Lower lobe of right lung (tissue), 2 donors: Measurements from ENCODE around the gene DXO. TPM values are rescaled to one million over a fixed set of nuclear protein-coding genes. Genes with fewer than 3 reads are reported as not detected.
"Not testable (repeated sequence)": the region's sequence is repeated elsewhere in the genome, so short reads cannot be mapped to it uniquely, and the experiment has no call there.

Experiments used
- ATAC-seq, 2 donors: fragments of 200-7000 bp; cut with Tn5 transposase; one replicate each; pipeline ENCODE4 v1.9.1; 2020 to 2022; ENCODE audit warnings: mild to moderate bottlenecking in 2 of 2, moderate library complexity in 2 of 2
- DNase-seq: peaks from one replicate; pipeline ENCODE4 v3.0.0-alpha.2; 2020
- H3K27ac ChIP-seq: fragments of 200-600 bp; one replicate; pipeline ENCODE4 v1.8.0; 2022
- H3K27me3 ChIP-seq: fragments of 200-600 bp; one replicate; pipeline ENCODE4 v1.8.0; 2022; ENCODE audit warnings: low read depth
- H3K36me3 ChIP-seq: fragments of 200-600 bp; one replicate; pipeline ENCODE4 v1.8.0; 2022; ENCODE audit warnings: mild to moderate bottlenecking
- H3K4me1 ChIP-seq: fragments of 200-600 bp; one replicate; pipeline ENCODE4 v1.8.0; 2022
- H3K4me3 ChIP-seq: fragments of 200-600 bp; one replicate; pipeline ENCODE4 v1.8.0; 2022; ENCODE audit warnings: mild to moderate bottlenecking
- H3K9me3 ChIP-seq: fragments of 200-600 bp; one replicate; pipeline ENCODE4 v1.8.0; 2022
- intact Hi-C: fragments of 100-400 bp; cut with DNase I; formaldehyde crosslinking; loops from one replicate; pipeline ENCODE4 v1.11.0; 2022
- total RNA-seq: library from RNA; stranded (reverse); fragmentation: NEBNext Ultra II Directional; extraction: Animal tissue kit (Norgen Biotek cat#: 25700); gene quantifications from one replicate; pipeline ENCODE4 v1.2.1, GENCODE V29; 2021
- TF ChIP-seq, protein P1 (sequence below): fragments of 200-600 bp; IDR thresholded peaks from one replicate; pipeline ENCODE4 v1.8.0; 2022; ENCODE audit warnings: antibody characterized with exemption, mild to moderate bottlenecking
- donor health status: DM: no; HTN: yes; CAD: no; lungs with severe emphysema.

The DXO gene
- total RNA-seq, 1 donor from 2014 or later = 16.5 TPM

DNA sequence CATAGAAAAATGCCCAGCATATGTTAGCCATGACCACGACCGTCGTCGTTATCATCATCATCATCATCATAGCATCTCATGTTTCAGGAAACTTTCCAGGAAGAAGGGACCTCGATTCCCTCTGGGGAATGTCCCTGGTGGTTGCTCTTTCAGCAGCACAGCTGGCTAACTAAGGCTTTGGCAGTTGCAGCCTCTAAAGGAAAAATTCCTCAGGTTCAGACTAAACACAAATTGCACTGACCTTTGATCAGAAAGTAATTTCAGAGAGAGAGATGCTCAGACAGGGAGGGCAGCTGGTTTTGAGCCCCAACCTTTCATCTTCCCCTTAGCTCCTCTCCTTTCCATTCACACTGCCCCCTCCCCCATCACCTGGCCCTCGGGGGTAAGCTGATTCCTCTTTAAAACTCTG is 31.7 kb downstream of the DXO start:
- Histone ChIP-seq H3K9me3 (no peaks in the 10 kb centered on the region), H3K4me3 (no peak overlapping the region), H3K4me1 (peaks cover 7% of the 10 kb centered on the region), H3K36me3 (peaks cover 47% of the 10 kb centered on the region), H3K27ac (no peak overlapping the region), H3K27me3 (no peaks in the 10 kb centered on the region)
- intact Hi-C loops = no loop called here
- DNase-seq (no peak), ATAC-seq (no peak)
- TF ChIP-seq, protein P1, sequence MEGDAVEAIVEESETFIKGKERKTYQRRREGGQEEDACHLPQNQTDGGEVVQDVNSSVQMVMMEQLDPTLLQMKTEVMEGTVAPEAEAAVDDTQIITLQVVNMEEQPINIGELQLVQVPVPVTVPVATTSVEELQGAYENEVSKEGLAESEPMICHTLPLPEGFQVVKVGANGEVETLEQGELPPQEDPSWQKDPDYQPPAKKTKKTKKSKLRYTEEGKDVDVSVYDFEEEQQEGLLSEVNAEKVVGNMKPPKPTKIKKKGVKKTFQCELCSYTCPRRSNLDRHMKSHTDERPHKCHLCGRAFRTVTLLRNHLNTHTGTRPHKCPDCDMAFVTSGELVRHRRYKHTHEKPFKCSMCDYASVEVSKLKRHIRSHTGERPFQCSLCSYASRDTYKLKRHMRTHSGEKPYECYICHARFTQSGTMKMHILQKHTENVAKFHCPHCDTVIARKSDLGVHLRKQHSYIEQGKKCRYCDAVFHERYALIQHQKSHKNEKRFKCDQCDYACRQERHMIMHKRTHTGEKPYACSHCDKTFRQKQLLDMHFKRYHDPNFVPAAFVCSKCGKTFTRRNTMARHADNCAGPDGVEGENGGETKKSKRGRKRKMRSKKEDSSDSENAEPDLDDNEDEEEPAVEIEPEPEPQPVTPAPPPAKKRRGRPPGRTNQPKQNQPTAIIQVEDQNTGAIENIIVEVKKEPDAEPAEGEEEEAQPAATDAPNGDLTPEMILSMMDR = no peak

DNA sequence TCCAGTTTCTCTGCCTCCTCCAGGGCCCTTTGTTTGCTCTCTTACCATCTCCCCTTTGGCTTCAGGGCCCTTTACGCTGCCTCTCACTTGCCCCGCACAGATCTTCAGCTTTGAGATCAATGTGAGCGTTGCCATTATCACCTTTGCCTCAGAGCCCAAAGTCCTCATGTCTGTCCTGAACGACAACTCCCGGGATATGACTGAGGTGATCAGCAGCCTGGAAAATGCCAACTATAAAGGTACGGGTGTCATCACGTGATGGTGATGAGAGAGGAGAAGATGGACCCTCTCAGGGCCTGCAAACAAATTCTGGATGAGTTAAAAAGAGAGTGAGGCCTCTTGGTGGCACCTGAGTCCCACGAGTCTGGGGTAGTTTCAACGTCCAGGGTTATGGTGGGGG is 36.1 kb downstream of the DXO start:
- intact Hi-C loops = no loop called here
- no peaks in the 10 kb centered on the region for H3K27me3 ChIP-seq
- no peak overlapping the region for H3K4me3 ChIP-seq
- H3K36me3 ChIP-seq = peaks cover 24% of the 10 kb centered on the region
- H3K27ac ChIP-seq = no peak overlapping the region
- no peak for ATAC-seq
- H3K9me3 ChIP-seq = no peaks in the 10 kb centered on the region
- no peaks in the 10 kb centered on the region for H3K4me1 ChIP-seq
- TF ChIP-seq, protein P1 = no peak
- DNase-seq = no peak

DNA sequence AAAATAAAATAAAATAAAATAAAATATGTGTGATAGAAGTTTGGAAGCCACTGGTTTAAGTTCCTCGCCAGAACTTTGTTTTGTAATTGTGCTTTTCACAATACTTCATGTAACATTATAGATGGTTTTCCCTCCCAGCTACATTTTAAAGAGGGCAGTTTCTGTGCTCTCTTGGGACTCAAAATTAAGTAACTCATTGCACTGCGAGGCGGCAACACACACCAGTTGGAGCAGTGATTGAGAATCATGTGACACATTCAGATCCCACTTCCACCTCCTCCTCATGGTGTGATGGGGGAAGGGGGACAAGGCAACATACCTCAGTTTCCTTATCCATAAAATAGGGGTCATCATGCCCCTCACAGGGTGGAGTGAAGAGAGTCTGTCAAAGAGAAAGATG is 36.9 kb downstream of the DXO start:
- Histone ChIP-seq H3K27ac (no peak overlapping the region), H3K4me3 (no peak overlapping the region), H3K36me3 (peaks cover 16% of the 10 kb centered on the region), H3K9me3 (no peaks in the 10 kb centered on the region), H3K27me3 (no peaks in the 10 kb centered on the region), H3K4me1 (no peaks in the 10 kb centered on the region)
- intact Hi-C loops = no loop called here
- TF ChIP-seq, protein P1 = no peak
- DNase-seq = no peak
- no peak for ATAC-seq

DNA sequence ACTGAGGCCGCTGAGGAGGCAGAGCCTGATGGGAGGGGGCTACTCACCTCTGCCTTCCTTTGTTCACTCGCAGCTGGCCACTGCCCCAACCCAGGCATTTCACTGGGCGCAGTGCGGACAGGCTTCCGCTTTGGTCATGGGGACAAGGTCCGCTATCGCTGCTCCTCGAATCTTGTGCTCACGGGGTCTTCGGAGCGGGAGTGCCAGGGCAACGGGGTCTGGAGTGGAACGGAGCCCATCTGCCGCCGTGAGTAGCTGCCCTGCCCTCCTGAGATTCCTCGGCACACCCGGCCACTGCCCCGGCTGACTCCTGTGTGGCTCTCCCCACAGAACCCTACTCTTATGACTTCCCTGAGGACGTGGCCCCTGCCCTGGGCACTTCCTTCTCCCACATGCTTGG is 38.4 kb downstream of the DXO start:
- TF ChIP-seq, protein P1 = no peak
- no peak for DNase-seq
- peak in 1 of 2 donors; percentile 10 for ATAC-seq
- no peak overlapping the region for H3K4me3 ChIP-seq
- H3K4me1 ChIP-seq = peaks cover 3% of the 10 kb centered on the region
- intact Hi-C loops = no loop called here
- H3K36me3 ChIP-seq = peaks cover 2% of the 10 kb centered on the region
- H3K9me3 ChIP-seq = no peaks in the 10 kb centered on the region
- no peaks in the 10 kb centered on the region for H3K27me3 ChIP-seq
- no peak overlapping the region for H3K27ac ChIP-seq

DNA sequence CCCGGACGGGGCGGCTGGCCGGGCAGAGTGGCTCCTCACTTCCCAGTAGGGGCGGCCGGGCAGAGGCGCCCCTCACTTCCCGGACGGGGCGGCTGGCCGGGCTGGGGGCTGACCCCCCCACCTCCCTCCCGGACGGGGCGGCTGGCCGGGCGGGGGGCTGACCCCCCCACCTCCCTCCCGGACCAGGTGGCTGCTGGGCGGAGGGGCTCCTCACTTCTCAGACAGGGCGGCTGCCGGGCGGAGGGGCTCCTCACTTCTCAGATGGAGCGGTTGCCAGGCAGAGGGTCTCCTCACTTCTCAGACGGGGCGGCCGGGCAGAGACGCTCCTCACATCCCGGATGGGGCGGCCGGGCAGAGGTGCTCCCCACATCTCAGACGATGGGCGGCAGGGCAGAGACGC is 39.8 kb downstream of the DXO start:
- intact Hi-C loops, H3K9me3 ChIP-seq, H3K4me3 ChIP-seq, H3K36me3 ChIP-seq, H3K27ac ChIP-seq, ATAC-seq, H3K27me3 ChIP-seq, DNase-seq: not testable (repeated sequence)
- peaks cover 11% of the 10 kb centered on the region for H3K4me1 ChIP-seq

DNA sequence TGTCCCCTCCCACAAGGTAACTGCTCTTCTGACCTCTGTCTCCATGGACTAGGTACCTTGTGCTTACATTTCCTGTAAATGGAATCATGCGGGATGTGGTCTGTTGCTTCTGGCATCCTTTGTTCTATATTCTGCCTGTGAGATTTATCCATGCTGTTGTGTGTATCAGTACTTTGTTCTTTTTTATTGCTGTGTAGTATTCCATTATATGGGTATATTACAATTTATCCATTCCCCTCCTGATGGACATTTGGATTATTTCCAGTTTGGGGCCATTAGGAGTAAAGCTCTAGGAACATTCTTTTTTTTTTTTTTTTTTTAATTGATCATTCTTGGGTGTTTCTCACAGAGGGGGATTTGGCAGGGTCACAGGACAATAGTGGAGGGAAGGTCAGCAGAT is 41.0 kb downstream of the DXO start:
- TF ChIP-seq, protein P1 = no peak
- Histone ChIP-seq H3K4me1 (peaks cover 11% of the 10 kb centered on the region), H3K36me3 (no peaks in the 10 kb centered on the region), H3K4me3 (no peak overlapping the region), H3K9me3 (no peaks in the 10 kb centered on the region), H3K27me3 (no peaks in the 10 kb centered on the region), H3K27ac (peak overlapping the region; percentile 24)
- intact Hi-C loops = no loop called here
- DNase-seq = no peak
- ATAC-seq = no peak
